ENCODE data around the gene APC.

DNA sequence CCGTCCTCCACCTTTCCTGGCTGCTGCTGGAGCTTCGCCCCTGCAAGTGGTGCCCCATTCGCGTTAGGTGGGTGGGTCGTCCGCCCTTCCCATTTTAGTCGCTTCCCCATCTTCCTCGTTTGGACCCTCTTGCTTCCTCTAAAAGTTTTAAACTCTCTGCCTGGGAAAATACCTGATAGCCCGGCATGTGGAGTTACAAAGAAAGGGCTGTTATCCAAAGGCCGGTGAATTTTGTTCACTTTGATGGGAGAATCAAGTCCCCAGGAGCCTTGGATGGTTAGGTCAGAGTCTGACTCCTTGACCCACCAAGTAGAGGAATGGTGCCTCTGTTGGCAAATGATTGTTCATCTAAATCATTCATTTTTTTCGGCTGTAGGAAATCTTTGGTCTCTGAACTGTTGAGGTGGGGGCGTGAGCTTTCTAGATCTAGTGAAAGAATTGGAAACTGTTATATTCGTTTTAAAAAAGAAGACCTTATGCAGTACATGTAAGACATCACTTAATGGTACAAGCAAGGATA is 29.5 kb upstream of the APC start:
- TF ChIP-seq, protein P1, sequence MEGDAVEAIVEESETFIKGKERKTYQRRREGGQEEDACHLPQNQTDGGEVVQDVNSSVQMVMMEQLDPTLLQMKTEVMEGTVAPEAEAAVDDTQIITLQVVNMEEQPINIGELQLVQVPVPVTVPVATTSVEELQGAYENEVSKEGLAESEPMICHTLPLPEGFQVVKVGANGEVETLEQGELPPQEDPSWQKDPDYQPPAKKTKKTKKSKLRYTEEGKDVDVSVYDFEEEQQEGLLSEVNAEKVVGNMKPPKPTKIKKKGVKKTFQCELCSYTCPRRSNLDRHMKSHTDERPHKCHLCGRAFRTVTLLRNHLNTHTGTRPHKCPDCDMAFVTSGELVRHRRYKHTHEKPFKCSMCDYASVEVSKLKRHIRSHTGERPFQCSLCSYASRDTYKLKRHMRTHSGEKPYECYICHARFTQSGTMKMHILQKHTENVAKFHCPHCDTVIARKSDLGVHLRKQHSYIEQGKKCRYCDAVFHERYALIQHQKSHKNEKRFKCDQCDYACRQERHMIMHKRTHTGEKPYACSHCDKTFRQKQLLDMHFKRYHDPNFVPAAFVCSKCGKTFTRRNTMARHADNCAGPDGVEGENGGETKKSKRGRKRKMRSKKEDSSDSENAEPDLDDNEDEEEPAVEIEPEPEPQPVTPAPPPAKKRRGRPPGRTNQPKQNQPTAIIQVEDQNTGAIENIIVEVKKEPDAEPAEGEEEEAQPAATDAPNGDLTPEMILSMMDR (IDR thresholded peaks at IDR 0.05), result no peak
- no peak for TF ChIP-seq POLR2A (IDR thresholded peaks at IDR 0.05)

Data from body of pancreas (tissue), 4 donors.